HCT116 (cell line): ENCODE results near the gene CCR7. TPM values are rescaled to one million over a fixed set of nuclear protein-coding genes. Genes with fewer than 3 reads are reported as not detected.

Source experiments
- ATAC-seq: fragments of 200-7000 bp; cut with Tn5 transposase; 2 replicates; pipeline ENCODE4 v1.9.1; 2020; ENCODE audit warnings: mild to moderate bottlenecking, moderate library complexity
- BruUV-seq: library from RNA; stranded (reverse); fragments of 400-500 nt; replicated peaks from 2 replicates; lab custom pipeline; 2021; lab: Mats Ljungman, UMichigan
- CTCF ChIA-PET: fragments of 300-600 bp; sonication (Branson Sonifier 250); formaldehyde crosslinking; loops from one replicate; lab custom pipeline; 2021; ENCODE audit warnings: antibody characterized with exemption; lab: Charles Lee
- POLR2A ChIA-PET: fragments of 300-600, 350-600 bp; sonication (Branson Sonifier 250); formaldehyde crosslinking; loops from one replicate; lab custom pipeline; 2021; ENCODE audit warnings: antibody characterized with exemption; lab: Charles Lee
- RAD21 ChIA-PET, 2 experiments: fragments of 300-600 bp; sonication (Branson Sonifier 250); formaldehyde crosslinking; loops; one replicate each; lab custom pipeline; 2023; ENCODE audit warnings: low total read pairs in 2 of 2; ENCODE audit not compliant: uncharacterized antibody in 2 of 2, unreplicated experiment in 2 of 2, low non-redundant PET in 1 of 2; lab: Charles Lee
- DNase-seq: peaks from one replicate; pipeline ENCODE4 v3.0.0-alpha.2; 2010; ENCODE audit warnings: low read depth, low spot score
- H2AFZ ChIP-seq: fragments of 200-600 bp; shearing (Covaris generic), sonication (generic); 2 replicates; pipeline ENCODE4 v1.6.1; 2017; ENCODE audit warnings: low read depth, mixed run types, mixed read lengths, antibody characterized with exemption, low read length; ENCODE audit not compliant: poor library complexity, severe bottlenecking
- H3K27ac ChIP-seq: 2 replicates; pipeline ENCODE4 v1.5.1; 2012; ENCODE audit warnings: low read depth, low read length
- H3K27me3 ChIP-seq: fragments of 200-600 bp; sonication (generic); 2 replicates; pipeline ENCODE4 v1.6.1; 2016; ENCODE audit warnings: mixed run types, low read length, mixed read lengths; ENCODE audit not compliant: insufficient read depth
- H3K36me3 ChIP-seq, 2 experiments: fragments of 200-500 bp in 1 of 2; fragments of 200-600 bp in 1 of 2; sonication (Bioruptor generic) in 1 of 2; sonication (generic) in 1 of 2; 2 replicates each; pipeline versions ENCODE4 v1.5.1 to v1.6.1; 2014 to 2016; ENCODE audit warnings: low read length in 2 of 2, inconsistent platforms in 1 of 2, mixed read lengths in 1 of 2, mixed run types in 1 of 2; ENCODE audit not compliant: insufficient read depth in 2 of 2, control insufficient read depth in 1 of 2
- H3K4me1 ChIP-seq, 2 experiments: fragments of 200-600 bp in 1 of 2; sonication (generic) in 1 of 2; 2 replicates each; pipeline versions ENCODE4 v1.5.1 to v1.6.1; 2012 to 2017; ENCODE audit warnings: low read length in 2 of 2, inconsistent platforms in 1 of 2, mild to moderate bottlenecking in 1 of 2, mixed read lengths in 1 of 2, mixed run types in 1 of 2, moderate library complexity in 1 of 2; ENCODE audit not compliant: insufficient read depth in 2 of 2, control insufficient read depth in 1 of 2
- H3K4me2 ChIP-seq: fragments of 200-600 bp; sonication (generic); 2 replicates; pipeline ENCODE4 v1.6.1; 2017; ENCODE audit warnings: mixed run types, low read length, mixed read lengths
- H3K4me3 ChIP-seq, 2 experiments: fragments of 200-600 bp in 1 of 2; sonication (generic) in 1 of 2; replicated peaks in 1 of 2; 2 replicates each; pipeline ENCODE4 v1.5.1; 2011 to 2016; ENCODE audit warnings: low read length in 2 of 2, control low read depth in 1 of 2, low read depth in 1 of 2, mild to moderate bottlenecking in 1 of 2, mixed read lengths in 1 of 2, mixed run types in 1 of 2
- H3K79me2 ChIP-seq: fragments of 200-600 bp; sonication (generic); 2 replicates; pipeline ENCODE4 v1.6.1; 2017; ENCODE audit warnings: mild to moderate bottlenecking, mixed run types, low read length, moderate library complexity, mixed read lengths; ENCODE audit not compliant: insufficient read depth
- H3K9ac ChIP-seq: fragments of 200-600 bp; sonication (generic); 2 replicates; pipeline ENCODE4 v1.6.1; 2016; ENCODE audit warnings: low read length, mixed read lengths
- H3K9me2 ChIP-seq: fragments of 200-600 bp; sonication (generic), shearing (Covaris generic); 2 replicates; pipeline ENCODE4 v1.6.1; 2017; ENCODE audit warnings: mixed run types, mild to moderate bottlenecking, moderate library complexity; ENCODE audit not compliant: insufficient read depth
- H3K9me3 ChIP-seq, 2 experiments: fragments of 200-500 bp in 1 of 2; fragments of 200-600 bp in 1 of 2; sonication (Bioruptor generic) in 1 of 2; sonication (generic) in 1 of 2; 2 replicates each; pipeline ENCODE4 v1.6.1; 2014 to 2017; ENCODE audit warnings: low read length in 2 of 2, mixed read lengths in 2 of 2, inconsistent platforms in 1 of 2, low read depth in 1 of 2, mild to moderate bottlenecking in 1 of 2, mixed run types in 1 of 2, moderate library complexity in 1 of 2; ENCODE audit not compliant: control insufficient read depth in 1 of 2, insufficient read depth in 1 of 2
- H4K20me1 ChIP-seq: fragments of 200-600 bp; sonication (generic), shearing (Covaris generic); 2 replicates; pipeline ENCODE4 v1.6.1; 2017; ENCODE audit warnings: mixed run types, mild to moderate bottlenecking, moderate library complexity; ENCODE audit not compliant: insufficient read depth
- EGR1 ChIP-seq: IDR thresholded peaks from 2 replicates; pipeline ENCODE4 v1.6.1; 2012; ENCODE audit warnings: low read depth
- EZH2phosphoT487 ChIP-seq: fragments of 200-600 bp; IDR thresholded peaks from 2 replicates; pipeline ENCODE4 v1.6.1; 2018; ENCODE audit warnings: antibody characterized with exemption, borderline replicate concordance
- FOSL1 ChIP-seq: IDR thresholded peaks from 2 replicates; pipeline ENCODE4 v1.6.1; 2012; ENCODE audit warnings: low read depth
- POLR2A ChIP-seq: IDR thresholded peaks from 2 replicates; pipeline ENCODE4 v1.7.0; 2011; ENCODE audit warnings: borderline replicate concordance; ENCODE audit not compliant: insufficient read depth, insufficient read length; ENCODE audit errors: extremely low read depth
- POLR2AphosphoS5 ChIP-seq: IDR thresholded peaks from 2 replicates; pipeline ENCODE4 v1.6.1; 2011; ENCODE audit warnings: mild to moderate bottlenecking, low read depth, low read length, moderate library complexity
- SIN3A ChIP-seq: IDR thresholded peaks from 2 replicates; pipeline ENCODE4 v1.6.1; 2012; ENCODE audit warnings: low read depth
- SP1 ChIP-seq: IDR thresholded peaks from 2 replicates; pipeline ENCODE4 v1.6.1; 2012; ENCODE audit warnings: low read depth
- SRF ChIP-seq: IDR thresholded peaks from 2 replicates; pipeline ENCODE4 v1.6.1; 2012; ENCODE audit warnings: low read depth
- TCF7L2 ChIP-seq: IDR thresholded peaks from 2 replicates; pipeline ENCODE4 v1.7.0; 2011; ENCODE audit warnings: borderline replicate concordance, inconsistent platforms; ENCODE audit not compliant: insufficient read depth, insufficient read length; ENCODE audit errors: extremely low read depth
- YY1 ChIP-seq: IDR thresholded peaks from 2 replicates; pipeline ENCODE4 v1.6.1; 2011; ENCODE audit warnings: low read length, low read depth, moderate library complexity, mild to moderate bottlenecking; ENCODE audit not compliant: insufficient replicate concordance; ENCODE audit errors: extremely low read depth
- ZNF274 ChIP-seq: fragments of 200-500 bp; sonication (Bioruptor generic); IDR thresholded peaks from 2 replicates; pipeline ENCODE4 v1.6.1; 2014; ENCODE audit warnings: mild to moderate bottlenecking, low read depth, low read length, inconsistent platforms
- intact Hi-C: fragments of 100-400 bp; cut with micrococcal nuclease; formaldehyde crosslinking; loops from 2 replicates; pipeline ENCODE4 v1.10.0; 2022
- total RNA-seq: library from RNA; stranded (reverse); gene quantifications from one replicate; pipeline ENCODE4 v1.2.1, GENCODE V29; 2021; ENCODE audit not compliant: unreplicated experiment
- TF ChIP-seq, protein P1 (sequence below), 3 experiments: fragments of 200-600 bp in 1 of 3; sonication (generic) in 1 of 3; IDR thresholded peaks in 2 of 3; conservative IDR thresholded peaks in 1 of 3; 2 replicates each; pipeline ENCODE4 v1.5.1; 2012 to 2017; ENCODE audit warnings: low read depth in 2 of 3, low read length in 2 of 3, antibody characterized with exemption in 1 of 3, borderline replicate concordance in 1 of 3, control low read depth in 1 of 3, mild to moderate bottlenecking in 1 of 3, mixed read lengths in 1 of 3, mixed run types in 1 of 3, moderate library complexity in 1 of 3; ENCODE audit not compliant: insufficient read depth in 1 of 3
- TF ChIP-seq, protein P2 (sequence below): IDR thresholded peaks from 2 replicates; pipeline ENCODE4 v1.6.1; 2012

The CCR7 gene
- total RNA-seq, 1 experiment from 2014 or later = 0.69 TPM

DNA sequence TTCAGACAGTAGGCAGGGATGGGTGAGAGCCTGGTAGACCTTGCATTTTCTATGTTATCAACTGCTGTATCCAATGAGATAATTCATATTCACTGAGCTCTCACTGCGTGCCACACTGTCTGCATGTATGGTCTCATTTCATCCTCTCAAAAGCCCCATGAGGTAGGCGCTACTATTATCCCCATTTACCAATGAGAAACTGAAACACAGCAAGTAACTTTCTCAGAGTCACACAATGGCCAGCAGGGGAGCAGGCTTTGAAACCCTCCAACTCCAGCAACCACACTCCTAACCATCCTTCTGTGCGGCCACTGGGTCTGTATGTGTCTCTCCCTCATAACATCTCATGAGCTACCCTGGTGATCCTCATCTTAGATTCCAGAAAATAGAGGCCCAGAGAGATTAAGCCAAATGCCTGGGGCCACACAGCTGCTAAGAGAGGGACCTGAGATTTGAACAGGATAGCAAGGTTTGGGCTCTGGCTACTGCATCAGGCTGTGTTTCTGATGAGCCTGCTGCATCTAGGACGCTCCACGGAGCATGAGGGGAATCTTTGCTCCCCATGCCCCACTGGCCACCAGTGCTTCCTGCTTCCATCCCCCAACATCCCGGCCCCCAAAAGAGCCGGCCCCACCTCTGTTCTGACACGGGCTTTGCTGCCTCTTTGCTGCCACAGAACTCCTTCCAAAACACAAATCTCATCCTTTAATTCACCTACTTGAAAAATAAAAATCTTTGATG is 3.2 kb downstream of the CCR7 start:
- ATAC-seq (no peak), DNase-seq (no peak)
- Histone ChIP-seq H3K4me1 (peaks cover 10 to 16% of the 10 kb centered on the region in 2 experiments), H3K36me3 (no peaks in the 10 kb centered on the region), H3K4me3 (no peak overlapping the region), H3K9me2 (no peaks in the 10 kb centered on the region), H4K20me1 (no peaks in the 10 kb centered on the region), H3K4me2 (no peak overlapping the region), H3K27ac (no peak overlapping the region), H2AFZ (no peak overlapping the region), H3K9ac (no peak overlapping the region), H3K27me3 (no peaks in the 10 kb centered on the region), H3K9me3 (no peaks in the 10 kb centered on the region), H3K79me2 (no peaks in the 10 kb centered on the region)
- intact Hi-C loops = no loop called here
- no TSS peak for BruUV-seq
- no peak for TF ChIP-seq SIN3A
- TF ChIP-seq, protein P1, sequence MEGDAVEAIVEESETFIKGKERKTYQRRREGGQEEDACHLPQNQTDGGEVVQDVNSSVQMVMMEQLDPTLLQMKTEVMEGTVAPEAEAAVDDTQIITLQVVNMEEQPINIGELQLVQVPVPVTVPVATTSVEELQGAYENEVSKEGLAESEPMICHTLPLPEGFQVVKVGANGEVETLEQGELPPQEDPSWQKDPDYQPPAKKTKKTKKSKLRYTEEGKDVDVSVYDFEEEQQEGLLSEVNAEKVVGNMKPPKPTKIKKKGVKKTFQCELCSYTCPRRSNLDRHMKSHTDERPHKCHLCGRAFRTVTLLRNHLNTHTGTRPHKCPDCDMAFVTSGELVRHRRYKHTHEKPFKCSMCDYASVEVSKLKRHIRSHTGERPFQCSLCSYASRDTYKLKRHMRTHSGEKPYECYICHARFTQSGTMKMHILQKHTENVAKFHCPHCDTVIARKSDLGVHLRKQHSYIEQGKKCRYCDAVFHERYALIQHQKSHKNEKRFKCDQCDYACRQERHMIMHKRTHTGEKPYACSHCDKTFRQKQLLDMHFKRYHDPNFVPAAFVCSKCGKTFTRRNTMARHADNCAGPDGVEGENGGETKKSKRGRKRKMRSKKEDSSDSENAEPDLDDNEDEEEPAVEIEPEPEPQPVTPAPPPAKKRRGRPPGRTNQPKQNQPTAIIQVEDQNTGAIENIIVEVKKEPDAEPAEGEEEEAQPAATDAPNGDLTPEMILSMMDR (IDR thresholded peaks at IDR 0.05 in 2 of 3, conservative IDR thresholded peaks at IDR 0.05 in 1 of 3; ENCODE audit: borderline replicate concordance in 1 of 3, insufficient read depth in 1 of 3, low read depth in 2 of 3, low read length in 2 of 3) = peak in 2 of 3 experiments; percentile 24 to 30; a peak in 2 of 6 replicates
- POLR2A ChIA-PET = no interaction called here
- CTCF ChIA-PET = interaction anchor here (1.6 kb wide), 1 partner anchor 19 kb away, joined by 3 read pairs; no protein-coding TSS in a partner anchor
- RAD21 ChIA-PET = no interaction called here

DNA sequence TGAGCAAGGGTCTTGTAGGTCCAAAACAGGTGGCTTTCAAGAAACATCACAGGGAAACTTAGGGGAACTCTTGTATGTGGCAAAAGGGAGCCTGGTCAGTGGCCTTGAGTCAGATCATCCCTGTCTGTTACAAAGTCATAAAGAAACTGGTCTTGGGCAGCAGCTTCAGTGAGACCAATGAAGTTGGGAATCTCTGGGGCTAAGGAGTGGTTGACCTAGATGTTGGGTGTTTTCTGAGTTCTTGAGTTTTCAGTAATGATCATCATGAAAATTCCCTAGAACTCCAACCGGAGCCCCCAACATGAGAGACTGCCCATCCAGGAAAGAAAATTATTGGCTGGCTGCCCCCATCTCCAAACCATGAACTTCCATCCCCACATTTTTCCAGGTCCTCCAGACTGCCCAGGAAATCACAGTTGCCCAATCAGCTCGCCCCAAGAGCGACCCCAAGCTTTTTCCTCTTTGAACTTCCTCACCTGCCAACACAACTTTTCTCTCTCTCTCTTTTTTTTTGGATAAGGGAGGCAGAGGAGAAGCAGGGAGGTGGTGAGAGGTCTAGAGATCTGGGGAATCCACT is 3.9 kb downstream of the CCR7 start:
- Histone ChIP-seq H3K9me3 (no peaks in the 10 kb centered on the region), H3K4me3 (no peak overlapping the region), H4K20me1 (no peaks in the 10 kb centered on the region), H3K27ac (no peak overlapping the region), H3K27me3 (no peaks in the 10 kb centered on the region), H3K79me2 (no peaks in the 10 kb centered on the region), H2AFZ (no peak overlapping the region), H3K9ac (no peak overlapping the region), H3K9me2 (no peaks in the 10 kb centered on the region), H3K4me1 (peaks cover 10 to 16% of the 10 kb centered on the region in 2 experiments), H3K4me2 (peak overlapping the region; percentile 63; the same call in 1 of the 2 replicates), H3K36me3 (no peaks in the 10 kb centered on the region)
- ATAC-seq (no peak), DNase-seq (no peak)
- BruUV-seq = no TSS peak
- intact Hi-C loops = no loop called here
- TF ChIP-seq, protein P2, sequence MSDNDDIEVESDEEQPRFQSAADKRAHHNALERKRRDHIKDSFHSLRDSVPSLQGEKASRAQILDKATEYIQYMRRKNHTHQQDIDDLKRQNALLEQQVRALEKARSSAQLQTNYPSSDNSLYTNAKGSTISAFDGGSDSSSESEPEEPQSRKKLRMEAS = no peak
- no peak for TF ChIP-seq SRF
- TF ChIP-seq EGR1 = no peak
- TF ChIP-seq YY1 = no peak
- no peak for TF ChIP-seq EZH2phosphoT487
- TF ChIP-seq ZNF274 = no peak
- TF ChIP-seq POLR2A = no peak
- TF ChIP-seq, protein P1 (IDR thresholded peaks at IDR 0.05 in 2 of 3, conservative IDR thresholded peaks at IDR 0.05 in 1 of 3; ENCODE audit: borderline replicate concordance in 1 of 3, insufficient read depth in 1 of 3, low read depth in 2 of 3, low read length in 2 of 3) = no peak
- no peak for TF ChIP-seq POLR2AphosphoS5
- TF ChIP-seq SP1 = no peak
- TF ChIP-seq TCF7L2 = no peak
- no peak for TF ChIP-seq FOSL1
- ChIA-PET POLR2A (interaction anchor here (1.5 kb wide), 1 partner anchor 199 kb away, joined by 6 read pairs; no protein-coding TSS in a partner anchor), CTCF (interaction anchor here (1.5 to 3.1 kb wide), 6 partner anchors 19 to 200 kb away, joined by 3 to 34 read pairs (median 16); partner anchors contain the start of gene TOP2A), RAD21 (interaction anchor here (1.5 to 2.6 kb wide), 2 partner anchors 27 to 120 kb away, joined by 5 to 14 read pairs; no protein-coding TSS in a partner anchor)
